ENCODE data around the gene ATOH8. TPM values are rescaled to one million over a fixed set of nuclear protein-coding genes. Genes with fewer than 3 reads are reported as not detected.

Gene ATOH8
- total RNA-seq, 1 donor from 2014 or later, result 7.7 TPM

DNA sequence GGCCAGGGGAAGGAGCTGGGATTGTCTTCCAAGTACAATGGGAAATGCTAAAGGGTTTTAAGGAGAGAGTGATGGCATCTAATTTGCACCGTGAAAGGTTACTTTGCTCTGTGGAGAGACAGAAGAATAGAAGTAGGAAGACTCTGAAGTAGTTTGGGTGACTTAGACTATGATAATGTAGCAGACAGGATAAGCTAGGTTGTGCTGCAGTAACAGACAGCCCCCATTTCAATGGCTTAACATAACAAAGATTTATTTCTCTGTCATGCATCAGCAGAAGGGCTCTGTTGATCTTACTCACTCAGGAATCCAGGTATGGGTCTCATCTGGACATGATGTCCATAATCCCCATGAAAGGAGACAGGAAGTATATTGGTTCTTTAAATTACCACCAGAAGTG is 33.3 kb upstream of the ATOH8 start:
- no peaks in the 10 kb centered on the region for H3K36me3 Mint-ChIP-seq (ENCODE audit: low read depth)
- TF ChIP-seq, protein P1, sequence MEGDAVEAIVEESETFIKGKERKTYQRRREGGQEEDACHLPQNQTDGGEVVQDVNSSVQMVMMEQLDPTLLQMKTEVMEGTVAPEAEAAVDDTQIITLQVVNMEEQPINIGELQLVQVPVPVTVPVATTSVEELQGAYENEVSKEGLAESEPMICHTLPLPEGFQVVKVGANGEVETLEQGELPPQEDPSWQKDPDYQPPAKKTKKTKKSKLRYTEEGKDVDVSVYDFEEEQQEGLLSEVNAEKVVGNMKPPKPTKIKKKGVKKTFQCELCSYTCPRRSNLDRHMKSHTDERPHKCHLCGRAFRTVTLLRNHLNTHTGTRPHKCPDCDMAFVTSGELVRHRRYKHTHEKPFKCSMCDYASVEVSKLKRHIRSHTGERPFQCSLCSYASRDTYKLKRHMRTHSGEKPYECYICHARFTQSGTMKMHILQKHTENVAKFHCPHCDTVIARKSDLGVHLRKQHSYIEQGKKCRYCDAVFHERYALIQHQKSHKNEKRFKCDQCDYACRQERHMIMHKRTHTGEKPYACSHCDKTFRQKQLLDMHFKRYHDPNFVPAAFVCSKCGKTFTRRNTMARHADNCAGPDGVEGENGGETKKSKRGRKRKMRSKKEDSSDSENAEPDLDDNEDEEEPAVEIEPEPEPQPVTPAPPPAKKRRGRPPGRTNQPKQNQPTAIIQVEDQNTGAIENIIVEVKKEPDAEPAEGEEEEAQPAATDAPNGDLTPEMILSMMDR (conservative IDR thresholded peaks at IDR 0.05), result no peak

DNA sequence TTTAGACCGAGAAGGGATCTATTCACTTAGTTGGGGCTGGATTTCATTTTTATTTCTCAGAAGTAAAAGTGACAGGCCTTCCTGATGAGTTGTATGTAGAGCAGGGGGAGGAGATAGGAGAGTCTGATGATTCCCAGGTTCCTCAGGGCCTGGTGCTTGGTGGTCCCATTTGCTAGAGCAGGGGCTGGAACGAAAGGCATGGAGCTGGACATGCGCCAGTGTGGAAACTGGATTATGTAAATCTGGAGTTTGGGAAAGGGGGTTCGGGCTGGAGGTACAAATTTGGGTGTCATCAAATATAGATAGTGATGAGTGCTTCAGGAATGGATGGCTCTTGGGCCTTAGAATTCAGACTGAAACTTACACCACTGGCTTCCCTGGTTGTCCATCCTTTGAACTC is 32.1 kb upstream of the ATOH8 start:
- no peak for DNase-seq (ENCODE audit: low read depth, low spot score)
- TF ChIP-seq, protein P1 (conservative IDR thresholded peaks at IDR 0.05), result no peak
- no peaks in the 10 kb centered on the region for H3K9me3 Mint-ChIP-seq
- no peaks in the 10 kb centered on the region for H3K36me3 Mint-ChIP-seq (ENCODE audit: low read depth)
- H3K4me3 Mint-ChIP-seq, result no peak overlapping the region
- H3K27ac Mint-ChIP-seq (ENCODE audit: unreplicated experiment), result no peak overlapping the region
- H3K4me1 Mint-ChIP-seq, result peaks cover 9% of the 10 kb centered on the region
- peaks cover 4% of the 10 kb centered on the region for H3K27me3 Mint-ChIP-seq (ENCODE audit: low read depth)

More for the DNA sequence above, 33.3 kb upstream of the ATOH8 start:
- H3K4me3 Mint-ChIP-seq, result no peak overlapping the region
- H3K27me3 Mint-ChIP-seq (ENCODE audit: low read depth), result peaks cover 3% of the 10 kb centered on the region
- DNase-seq (ENCODE audit: low read depth, low spot score), result no peak
- H3K27ac Mint-ChIP-seq (ENCODE audit: unreplicated experiment), result no peak overlapping the region
- peaks cover 16% of the 10 kb centered on the region for H3K4me1 Mint-ChIP-seq
- H3K9me3 Mint-ChIP-seq, result no peaks in the 10 kb centered on the region

DNA sequence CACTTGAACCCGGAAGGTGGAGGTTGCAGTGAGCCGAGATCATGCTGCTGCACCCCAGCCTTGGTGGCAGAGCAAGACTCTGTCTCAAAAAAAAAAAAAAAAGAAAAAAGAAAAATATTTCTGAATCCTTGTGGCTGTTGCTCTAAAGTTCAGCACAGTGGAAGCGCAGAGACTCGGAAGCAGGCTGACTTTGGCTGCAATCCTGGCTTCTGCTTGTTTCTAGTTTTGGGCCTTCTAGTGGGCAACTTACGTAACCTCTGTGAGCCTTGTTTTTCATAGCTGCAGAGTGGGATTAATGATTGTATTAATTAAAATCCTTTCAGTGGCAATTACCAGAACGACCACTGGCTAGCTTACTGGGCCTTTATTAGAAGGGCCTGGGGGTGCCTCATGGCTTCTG is 31.3 kb upstream of the ATOH8 start:
- TF ChIP-seq, protein P1 (conservative IDR thresholded peaks at IDR 0.05), result no peak
- no peak for DNase-seq (ENCODE audit: low read depth, low spot score)
- Mint-ChIP-seq H3K36me3 (ENCODE audit: low read depth) (no peaks in the 10 kb centered on the region), H3K4me3 (no peak overlapping the region), H3K9me3 (no peaks in the 10 kb centered on the region), H3K27ac (ENCODE audit: unreplicated experiment) (no peak overlapping the region), H3K4me1 (peaks cover 6% of the 10 kb centered on the region), H3K27me3 (ENCODE audit: low read depth) (peaks cover 4% of the 10 kb centered on the region)

DNA sequence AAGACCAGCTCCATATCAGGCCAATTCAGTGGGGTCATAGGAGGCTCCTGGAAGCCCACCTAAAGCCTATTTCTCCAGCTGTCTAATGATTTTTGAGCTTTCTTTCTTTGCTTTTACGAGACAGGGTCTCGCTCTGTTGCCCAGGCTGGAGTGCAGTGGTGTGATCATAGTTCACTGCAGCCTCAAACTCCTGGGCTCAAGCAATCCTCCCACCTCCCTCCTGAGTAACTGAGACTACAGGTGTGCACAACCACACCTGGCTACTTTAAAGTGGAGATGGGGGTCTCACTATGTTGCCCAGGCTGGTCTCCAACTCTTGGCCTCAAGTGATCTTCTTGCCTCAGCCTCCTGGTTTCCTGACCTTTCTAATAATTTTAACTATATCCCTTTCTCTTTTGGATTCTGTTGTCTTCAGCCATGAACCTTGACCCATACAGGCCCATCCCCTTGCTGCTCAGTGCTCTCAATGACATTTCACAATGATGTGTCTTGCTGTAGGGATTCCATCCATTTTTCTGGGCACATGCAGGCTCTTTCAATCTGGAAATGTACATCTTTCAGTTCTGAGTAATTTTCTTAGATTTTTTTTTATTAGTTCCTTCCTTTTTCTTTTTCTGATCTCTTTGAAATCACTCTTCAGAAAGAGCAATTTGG is 30.0 kb upstream of the ATOH8 start:
- no peak overlapping the region for H3K4me3 Mint-ChIP-seq
- no peak overlapping the region for H3K27ac Mint-ChIP-seq (ENCODE audit: unreplicated experiment)
- TF ChIP-seq, protein P1 (conservative IDR thresholded peaks at IDR 0.05), result no peak
- peaks cover 5% of the 10 kb centered on the region for H3K4me1 Mint-ChIP-seq
- H3K9me3 Mint-ChIP-seq, result no peaks in the 10 kb centered on the region
- peaks cover 9% of the 10 kb centered on the region for H3K27me3 Mint-ChIP-seq (ENCODE audit: low read depth)
- DNase-seq (ENCODE audit: low read depth, low spot score), result no peak
- H3K36me3 Mint-ChIP-seq (ENCODE audit: low read depth), result no peaks in the 10 kb centered on the region

DNA sequence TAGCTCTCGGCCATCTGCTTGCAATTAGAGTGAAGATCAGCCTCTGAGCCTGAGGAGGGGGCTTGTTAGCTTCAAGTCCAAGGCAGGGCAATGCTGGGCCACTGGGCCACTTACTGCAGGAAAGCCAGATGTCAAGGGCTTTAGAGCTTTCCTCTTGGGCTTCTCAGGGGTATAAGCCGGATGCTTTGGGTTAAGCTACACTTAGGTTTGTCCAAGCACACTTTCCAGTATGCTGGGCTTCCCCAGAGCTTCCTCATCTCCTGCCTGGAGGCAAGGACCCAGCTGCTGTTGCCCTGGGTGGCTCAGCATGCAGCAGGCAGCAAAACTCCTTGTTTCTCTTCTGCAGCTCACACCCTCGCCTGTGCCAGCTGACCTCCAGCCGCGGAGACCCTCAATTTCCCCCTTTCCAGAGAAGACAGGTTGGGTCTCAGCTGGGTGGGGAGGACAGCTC is 29.0 kb upstream of the ATOH8 start:
- Mint-ChIP-seq H3K27me3 (ENCODE audit: low read depth) (peaks cover 13% of the 10 kb centered on the region), H3K36me3 (ENCODE audit: low read depth) (no peaks in the 10 kb centered on the region), H3K4me1 (peaks cover 13% of the 10 kb centered on the region), H3K9me3 (no peaks in the 10 kb centered on the region), H3K4me3 (no peak overlapping the region), H3K27ac (ENCODE audit: unreplicated experiment) (no peak overlapping the region)
- DNase-seq (ENCODE audit: low read depth, low spot score), result no peak
- TF ChIP-seq, protein P1 (conservative IDR thresholded peaks at IDR 0.05), result no peak

Measured in neural crest cell (in vitro differentiated cells).